IMR-90 (cell line): Measurements from ENCODE around the gene CDH22. TPM values are rescaled to one million over a fixed set of nuclear protein-coding genes. Genes with fewer than 3 reads are reported as not detected.

ENCODE experiments used
- ATAC-seq: fragments of 200-7000 bp; cut with Tn5 transposase; 2 replicates; pipeline ENCODE4 v1.9.1; 2020; ENCODE audit warnings: low read depth, mild to moderate bottlenecking, moderate library complexity
- BruUV-seq: library from RNA; stranded (reverse); fragments of 400-500 nt; replicated peaks from 2 replicates; lab custom pipeline; 2021; lab: Mats Ljungman, UMichigan
- CTCF ChIA-PET: fragments of 300-600 bp; formaldehyde crosslinking; extraction: SDS; loops from one replicate; lab custom pipeline; 2021; ENCODE audit warnings: antibody characterized with exemption; lab: Yijun Ruan, JAX
- POLR2A ChIA-PET: fragments of 300-600 bp; sonication (Branson Sonifier 250); formaldehyde crosslinking; loops from one replicate; lab custom pipeline; 2022; ENCODE audit warnings: antibody characterized with exemption; ENCODE audit not compliant: unreplicated experiment; lab: Charles Lee
- DNase-seq: peaks from one replicate; pipeline ENCODE4 v3.0.0; 2013
- H2AFZ ChIP-seq: replicated peaks from 2 replicates; pipeline ENCODE3; 2013; ENCODE audit warnings: low read length, mild to moderate bottlenecking; ENCODE audit not compliant: poor library complexity
- H2AK5ac ChIP-seq: 2 replicates; pipeline ENCODE4 v1.6.1; 2013; ENCODE audit warnings: low read depth, low read length, inconsistent platforms
- H2AK9ac ChIP-seq: replicated peaks from 2 replicates; pipeline ENCODE3; 2013; ENCODE audit warnings: mild to moderate bottlenecking, low read depth, low read length, moderate library complexity; ENCODE audit not compliant: poor library complexity
- H2BK120ac ChIP-seq: 2 replicates; pipeline ENCODE4 v1.6.1; 2013; ENCODE audit warnings: low read depth, low read length, inconsistent platforms
- H2BK15ac ChIP-seq: 3 replicates; pipeline ENCODE4 v1.6.1; 2013; ENCODE audit warnings: low read depth, low read length, inconsistent platforms
- H2BK20ac ChIP-seq: 2 replicates; pipeline ENCODE4 v1.6.1; 2013; ENCODE audit warnings: low read depth, mild to moderate bottlenecking, inconsistent platforms, low read length, moderate library complexity
- H2BK5ac ChIP-seq: 2 replicates; pipeline ENCODE4 v1.6.1; 2013; ENCODE audit warnings: mild to moderate bottlenecking, low read depth, low read length, inconsistent platforms; ENCODE audit not compliant: poor library complexity, severe bottlenecking
- H3K14ac ChIP-seq: replicated peaks from 2 replicates; pipeline ENCODE4 v1.6.1; 2013; ENCODE audit warnings: low read depth, low read length, inconsistent platforms
- H3K18ac ChIP-seq: 2 replicates; pipeline ENCODE4 v1.6.1; 2013; ENCODE audit warnings: low read depth, low read length, control low read depth
- H3K23ac ChIP-seq: 2 replicates; pipeline ENCODE4 v1.6.1; 2013; ENCODE audit warnings: low read depth, low read length, inconsistent platforms
- H3K27ac ChIP-seq: 2 replicates; pipeline ENCODE4 v1.5.1; 2013; ENCODE audit warnings: mild to moderate bottlenecking, control low read depth, low read length; ENCODE audit not compliant: insufficient read depth
- H3K27me3 ChIP-seq: 2 replicates; pipeline ENCODE4 v1.6.1; 2013; ENCODE audit warnings: low read length; ENCODE audit not compliant: control insufficient read depth, insufficient read depth
- H3K36me3 ChIP-seq: 2 replicates; pipeline ENCODE4 v1.6.1; 2013; ENCODE audit warnings: low read length, mixed read lengths; ENCODE audit not compliant: control insufficient read depth, insufficient read depth
- H3K4ac ChIP-seq: 2 replicates; pipeline ENCODE4 v1.6.1; 2013; ENCODE audit warnings: low read depth, low read length, inconsistent platforms
- H3K4me1 ChIP-seq: 2 replicates; pipeline ENCODE4 v1.6.1; 2013; ENCODE audit warnings: low read length, mixed read lengths; ENCODE audit not compliant: control insufficient read depth, insufficient read depth
- H3K4me2 ChIP-seq: 2 replicates; pipeline ENCODE4 v1.6.1; 2013; ENCODE audit warnings: low read depth, mild to moderate bottlenecking, control low read depth, low read length, moderate library complexity
- H3K4me3 ChIP-seq: 2 replicates; pipeline ENCODE4 v1.5.1; 2013; ENCODE audit warnings: low read depth, mild to moderate bottlenecking, control low read depth, low read length, moderate library complexity; ENCODE audit not compliant: insufficient read depth
- H3K56ac ChIP-seq: 2 replicates; pipeline ENCODE4 v1.6.1; 2013; ENCODE audit warnings: low read length, inconsistent platforms; ENCODE audit not compliant: insufficient read depth; ENCODE audit errors: extremely low read depth
- H3K79me1 ChIP-seq, 2 experiments: 2 replicates each; pipeline ENCODE4 v1.6.1; 2013; ENCODE audit warnings: low read length in 2 of 2, inconsistent platforms in 1 of 2, low read depth in 1 of 2
- H3K9ac ChIP-seq: 2 replicates; pipeline ENCODE4 v1.6.1; 2013; ENCODE audit warnings: low read depth, low read length, control low read depth
- H3K9me1 ChIP-seq: 2 replicates; pipeline ENCODE4 v1.6.1; 2013; ENCODE audit warnings: low read length, inconsistent platforms; ENCODE audit not compliant: insufficient read depth
- H3K9me3 ChIP-seq: 2 replicates; pipeline ENCODE4 v1.6.1; 2013; ENCODE audit warnings: low read length; ENCODE audit not compliant: control insufficient read depth, insufficient read depth
- H4K20me1 ChIP-seq: 2 replicates; pipeline ENCODE4 v1.6.1; 2013; ENCODE audit warnings: low read length, inconsistent platforms; ENCODE audit not compliant: insufficient read depth
- H4K5ac ChIP-seq: 2 replicates; pipeline ENCODE4 v1.6.1; 2013; ENCODE audit warnings: mild to moderate bottlenecking, low read depth, low read length, control low read depth
- H4K8ac ChIP-seq, 2 experiments: 2 replicates each; pipeline ENCODE4 v1.6.1; 2013; ENCODE audit warnings: low read depth in 2 of 2, low read length in 2 of 2, control low read depth in 1 of 2, inconsistent platforms in 1 of 2
- H4K91ac ChIP-seq: 2 replicates; pipeline ENCODE4 v1.6.1; 2013; ENCODE audit warnings: low read depth, low read length, inconsistent platforms; ENCODE audit not compliant: insufficient read depth
- BHLHE40 ChIP-seq: fragments of 150-350 bp; IDR thresholded peaks from 2 replicates; pipeline ENCODE4 v1.6.1; 2016; ENCODE audit warnings: mild to moderate bottlenecking, low read depth, low read length
- CEBPB ChIP-seq: IDR thresholded peaks from 2 replicates; pipeline ENCODE4 v1.6.1; 2012; ENCODE audit warnings: low read depth, low read length, improper control_type of control experiment
- CHD1 ChIP-seq: IDR thresholded peaks from 2 replicates; pipeline ENCODE4 v1.6.1; 2012; ENCODE audit warnings: low read depth, low read length, improper control_type of control experiment
- CTCF ChIP-seq: conservative IDR thresholded peaks from 2 replicates; pipeline ENCODE4 v1.5.1; 2012; ENCODE audit warnings: mild to moderate bottlenecking, low read depth, low read length, improper control_type of control experiment
- FOS ChIP-seq: fragments of 150-350 bp; IDR thresholded peaks from 2 replicates; pipeline ENCODE4 v1.6.1; 2016; ENCODE audit warnings: low read depth, low read length
- MAFK ChIP-seq: IDR thresholded peaks from 2 replicates; pipeline ENCODE4 v1.6.1; 2012; ENCODE audit warnings: low read depth, low read length, improper control_type of control experiment
- MXI1 ChIP-seq: IDR thresholded peaks from 2 replicates; pipeline ENCODE4 v1.6.1; 2012; ENCODE audit warnings: low read depth, mild to moderate bottlenecking, low read length, moderate library complexity, borderline replicate concordance
- NFE2L2 ChIP-seq: fragments of 150-350 bp; IDR thresholded peaks from 2 replicates; pipeline ENCODE4 v1.6.1; 2016; ENCODE audit warnings: low read depth, mild to moderate bottlenecking, low read length
- POLR2A ChIP-seq: IDR thresholded peaks from 2 replicates; pipeline ENCODE4 v1.6.1; 2012; ENCODE audit warnings: mild to moderate bottlenecking, low read depth, low read length
- RAD21 ChIP-seq: IDR thresholded peaks from 2 replicates; pipeline ENCODE4 v1.6.1; 2012; ENCODE audit warnings: low read length, improper control_type of control experiment
- RCOR1 ChIP-seq: IDR thresholded peaks from 2 replicates; pipeline ENCODE4 v1.6.1; 2012; ENCODE audit warnings: mild to moderate bottlenecking, low read length, improper control_type of control experiment; ENCODE audit not compliant: insufficient replicate concordance
- RFX5 ChIP-seq: IDR thresholded peaks from 2 replicates; pipeline ENCODE4 v1.8.0; 2012; ENCODE audit warnings: low read depth, mild to moderate bottlenecking, low read length, moderate library complexity
- SMC3 ChIP-seq: fragments of 150-350 bp; IDR thresholded peaks from 2 replicates; pipeline ENCODE4 v1.6.1; 2016; ENCODE audit warnings: low read depth, mild to moderate bottlenecking, antibody characterized with exemption, low read length, moderate library complexity
- WGBS, 2 experiments: methylation state at CpG; one replicate each; pipeline versions ENCODE4 v1.1.5 to v1.1.7; 2013; ENCODE audit warnings: missing lambda C conversion rate in 2 of 2; ENCODE audit not compliant: insufficient read length in 1 of 2; ENCODE audit errors: extremely low coverage in 2 of 2; 5-methylcytosine and 5-hydroxymethylcytosine counted together
- dilution Hi-C: fragments of 300-500 bp; cut with HindIII; formaldehyde crosslinking; loops from one replicate; pipeline ENCODE4 v1.14.3; 2018; ENCODE audit warnings: low sequenced_read_pairs; ENCODE audit not compliant: unreplicated experiment
- in situ Hi-C: fragments of 300-500 bp; cut with MboI; formaldehyde crosslinking; loops from 3 replicates; pipeline ENCODE4 v1.14.3; 2019; ENCODE audit warnings: low sequenced_read_pairs, inconsistent platforms, mixed read lengths
- intact Hi-C: fragments of 100-400 bp; cut with micrococcal nuclease; formaldehyde crosslinking; loops from 2 replicates; pipeline ENCODE4 v1.10.0; 2022
- polyA plus RNA-seq, 3 experiments: library from polyadenylated mRNA; depleted of rRNA; stranded (reverse); fragments of >200 nt; gene quantifications; 2 replicates each; pipeline ENCODE4 v1.2.3, GENCODE V29; 2012; ENCODE audit warnings: low replicate concordance in 1 of 3
- total RNA-seq: library from RNA; depleted of rRNA; stranded (reverse); fragments of >200 nt; gene quantifications from 2 replicates; pipeline ENCODE4 v1.2.3, GENCODE V29; 2012
- TF ChIP-seq, protein P1 (sequence below): fragments of 150-350 bp; IDR thresholded peaks from 2 replicates; pipeline ENCODE4 v1.6.1; 2016; ENCODE audit warnings: low read depth, mild to moderate bottlenecking, low read length, moderate library complexity, borderline replicate concordance
- TF ChIP-seq, protein P2 (sequence below): fragments of 150-350 bp; IDR thresholded peaks from 2 replicates; pipeline ENCODE4 v1.6.1; 2017; ENCODE audit warnings: mild to moderate bottlenecking, antibody characterized with exemption, low read length, low read depth

CDH22 gene
- total and polyA plus RNA-seq, 2 of the 4 experiments (the other 2 are of a cell fraction): not detected

- in situ Hi-C loops: no loop called here
- no CpG with 5 or more reads among the region's 4 CpGs for WGBS, 2 experiments
- H2BK120ac ChIP-seq: no peak overlapping the region
- no peak overlapping the region for H2BK20ac ChIP-seq
- BruUV-seq: no TSS peak
- no peak overlapping the region for H4K5ac ChIP-seq
- ChIA-PET POLR2A (no interaction called here), CTCF (no interaction called here)
- no peak overlapping the region for H2AK9ac ChIP-seq
- no peak overlapping the region for H3K18ac ChIP-seq
- peaks cover 1% of the 10 kb centered on the region; the same call in 1 of the 2 replicates for H3K27me3 ChIP-seq
- H3K79me1 ChIP-seq: no peaks in the 10 kb centered on the region
- H4K20me1 ChIP-seq: no peaks in the 10 kb centered on the region
- no peak overlapping the region for H4K8ac ChIP-seq
- peak; percentile 87 for ATAC-seq
- dilution Hi-C loops: no loop called here
- no peaks in the 10 kb centered on the region for H3K4me1 ChIP-seq
- H3K23ac ChIP-seq: no peak overlapping the region
- no peak overlapping the region for H4K91ac ChIP-seq
- no peak overlapping the region for H2AFZ ChIP-seq
- H3K9ac ChIP-seq: no peak overlapping the region
- intact Hi-C loops: no loop called here
- no peak overlapping the region for H3K14ac ChIP-seq
- no peak for TF ChIP-seq FOS
- no peak for TF ChIP-seq BHLHE40
- TF ChIP-seq CTCF: no peak
- no peak for TF ChIP-seq MXI1
- no peak for TF ChIP-seq RCOR1
- no peak for TF ChIP-seq RFX5
- no peak for TF ChIP-seq CEBPB
- TF ChIP-seq, protein P1, sequence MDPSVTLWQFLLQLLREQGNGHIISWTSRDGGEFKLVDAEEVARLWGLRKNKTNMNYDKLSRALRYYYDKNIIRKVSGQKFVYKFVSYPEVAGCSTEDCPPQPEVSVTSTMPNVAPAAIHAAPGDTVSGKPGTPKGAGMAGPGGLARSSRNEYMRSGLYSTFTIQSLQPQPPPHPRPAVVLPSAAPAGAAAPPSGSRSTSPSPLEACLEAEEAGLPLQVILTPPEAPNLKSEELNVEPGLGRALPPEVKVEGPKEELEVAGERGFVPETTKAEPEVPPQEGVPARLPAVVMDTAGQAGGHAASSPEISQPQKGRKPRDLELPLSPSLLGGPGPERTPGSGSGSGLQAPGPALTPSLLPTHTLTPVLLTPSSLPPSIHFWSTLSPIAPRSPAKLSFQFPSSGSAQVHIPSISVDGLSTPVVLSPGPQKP: no peak
- no peak for TF ChIP-seq CHD1
- no peak for TF ChIP-seq NFE2L2
- TF ChIP-seq POLR2A: no peak
- no peak for TF ChIP-seq MAFK
- TF ChIP-seq, protein P2, sequence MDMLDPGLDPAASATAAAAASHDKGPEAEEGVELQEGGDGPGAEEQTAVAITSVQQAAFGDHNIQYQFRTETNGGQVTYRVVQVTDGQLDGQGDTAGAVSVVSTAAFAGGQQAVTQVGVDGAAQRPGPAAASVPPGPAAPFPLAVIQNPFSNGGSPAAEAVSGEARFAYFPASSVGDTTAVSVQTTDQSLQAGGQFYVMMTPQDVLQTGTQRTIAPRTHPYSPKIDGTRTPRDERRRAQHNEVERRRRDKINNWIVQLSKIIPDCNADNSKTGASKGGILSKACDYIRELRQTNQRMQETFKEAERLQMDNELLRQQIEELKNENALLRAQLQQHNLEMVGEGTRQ: no peak
- TF ChIP-seq SMC3: no peak
- no peak for TF ChIP-seq RAD21
- H3K4me2 ChIP-seq: no peak overlapping the region
- peak; percentile 24 for DNase-seq
- no peak overlapping the region for H2AK5ac ChIP-seq
- H3K9me1 ChIP-seq: no peaks in the 10 kb centered on the region
- H2BK15ac ChIP-seq: no peak overlapping the region
- no peaks in the 10 kb centered on the region for H3K9me3 ChIP-seq
- H3K4me3 ChIP-seq: no peak overlapping the region
- no peak overlapping the region for H3K56ac ChIP-seq
- no peak overlapping the region for H2BK5ac ChIP-seq
- no peaks in the 10 kb centered on the region for H3K36me3 ChIP-seq
- H3K4ac ChIP-seq: no peak overlapping the region
- H3K27ac ChIP-seq: no peak overlapping the region
These were observed 77.5 kb downstream of the CDH22 start for GRCh38 chr20:46230801-46231282.
